ENCODE results near the gene TNFAIP8.

GRCh38 chr5:119406551-119407110, 50.8 kb downstream of the TNFAIP8 start:
- TF ChIP-seq CEBPZ (IDR thresholded peaks at IDR 0.05; ENCODE audit: borderline replicate concordance, low read depth, low read length) (no peak), CBX8 (IDR thresholded peaks at IDR 0.05; ENCODE audit: borderline replicate concordance, extremely low read depth, low read depth, low read length, poor library complexity, severe bottlenecking) (no peak), GATAD2B (IDR thresholded peaks at IDR 0.05; ENCODE audit: borderline replicate concordance) (no peak), MAX (CRISPR knock-in tag; IDR thresholded peaks at IDR 0.05) (no peak), MBD1 (CRISPR knock-in tag; IDR thresholded peaks at IDR 0.05) (no peak), YY1 (IDR thresholded peaks at IDR 0.05; ENCODE audit: borderline replicate concordance in 1 of 3, control insufficient read depth in 1 of 3, extremely low read depth in 1 of 3, insufficient read depth in 3 of 3, insufficient read length in 1 of 3, insufficient replicate concordance in 2 of 3, low read depth in 1 of 3, low read length in 2 of 3) (no peak), ZNF24 (IDR thresholded peaks at IDR 0.05) (no peak), ZNF354B (CRISPR knock-in tag; IDR thresholded peaks at IDR 0.05) (no peak), GTF2A2 (tag; IDR thresholded peaks at IDR 0.05) (no peak), HES1 (IDR thresholded peaks at IDR 0.05; ENCODE audit: low read depth) (no peak), PBX2 (CRISPR knock-in tag; IDR thresholded peaks at IDR 0.05; ENCODE audit: low read depth) (no peak), PBX2 (tag; conservative IDR thresholded peaks at IDR 0.05; ENCODE audit: low read depth) (no peak)
